ENCODE results near the gene UBE2G2. TPM values are rescaled to one million over a fixed set of nuclear protein-coding genes. Genes with fewer than 3 reads are reported as not detected.

UBE2G2 gene
- total and polyA plus RNA-seq, 2 of the 4 experiments (the other 2 are of a cell fraction) = 65.4 to 91.7 TPM

- H3K56ac ChIP-seq (ENCODE audit: extremely low read depth, insufficient read depth, low read length) = no peak overlapping the region
- peaks cover 36 to 41% of the 10 kb centered on the region in 2 experiments for H3K79me1 ChIP-seq (ENCODE audit: low read depth in 1 of 2, low read length in 2 of 2)
- DNase-seq = no peak
- H3K27ac ChIP-seq (ENCODE audit: insufficient read depth, low read length) = no peak overlapping the region
- WGBS, 2 experiments (ENCODE audit: extremely low coverage in 2 of 2, insufficient read length in 1 of 2) = no CpG with 5 or more reads among the region's 12 CpGs
- no peak overlapping the region for H3K4me2 ChIP-seq (ENCODE audit: low read depth, low read length)
- TF ChIP-seq, protein P1, sequence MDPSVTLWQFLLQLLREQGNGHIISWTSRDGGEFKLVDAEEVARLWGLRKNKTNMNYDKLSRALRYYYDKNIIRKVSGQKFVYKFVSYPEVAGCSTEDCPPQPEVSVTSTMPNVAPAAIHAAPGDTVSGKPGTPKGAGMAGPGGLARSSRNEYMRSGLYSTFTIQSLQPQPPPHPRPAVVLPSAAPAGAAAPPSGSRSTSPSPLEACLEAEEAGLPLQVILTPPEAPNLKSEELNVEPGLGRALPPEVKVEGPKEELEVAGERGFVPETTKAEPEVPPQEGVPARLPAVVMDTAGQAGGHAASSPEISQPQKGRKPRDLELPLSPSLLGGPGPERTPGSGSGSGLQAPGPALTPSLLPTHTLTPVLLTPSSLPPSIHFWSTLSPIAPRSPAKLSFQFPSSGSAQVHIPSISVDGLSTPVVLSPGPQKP (IDR thresholded peaks at IDR 0.05; ENCODE audit: borderline replicate concordance, low read depth, low read length) = no peak
- TF ChIP-seq USF2 (IDR thresholded peaks at IDR 0.05; ENCODE audit: low read depth, low read length) (no peak), MXI1 (IDR thresholded peaks at IDR 0.05; ENCODE audit: borderline replicate concordance, low read depth, low read length) (no peak), CTCF (conservative IDR thresholded peaks at IDR 0.05; ENCODE audit: low read depth, low read length) (no peak), RFX5 (IDR thresholded peaks at IDR 0.05; ENCODE audit: low read depth, low read length) (no peak), CHD1 (IDR thresholded peaks at IDR 0.05; ENCODE audit: low read depth, low read length) (no peak), NFE2L2 (IDR thresholded peaks at IDR 0.05; ENCODE audit: low read depth, low read length) (no peak), FOS (IDR thresholded peaks at IDR 0.05; ENCODE audit: low read depth, low read length) (no peak), CEBPB (IDR thresholded peaks at IDR 0.05; ENCODE audit: low read depth, low read length) (no peak), MAZ (IDR thresholded peaks at IDR 0.05; ENCODE audit: borderline replicate concordance, low read depth, low read length) (no peak), BHLHE40 (IDR thresholded peaks at IDR 0.05; ENCODE audit: low read depth, low read length) (no peak), RCOR1 (IDR thresholded peaks at IDR 0.05; ENCODE audit: insufficient replicate concordance, low read length) (no peak), RAD21 (IDR thresholded peaks at IDR 0.05; ENCODE audit: low read length) (no peak), SMC3 (IDR thresholded peaks at IDR 0.05; ENCODE audit: low read depth, low read length) (no peak), POLR2A (IDR thresholded peaks at IDR 0.05; ENCODE audit: low read depth, low read length) (no peak), MAFK (IDR thresholded peaks at IDR 0.05; ENCODE audit: low read depth, low read length) (no peak)
- H3K18ac ChIP-seq (ENCODE audit: low read depth, low read length) = no peak overlapping the region
- CTCF ChIA-PET = no interaction called here
- H2AFZ ChIP-seq (replicated peaks; ENCODE audit: low read length, poor library complexity) = no peak overlapping the region
- H2BK120ac ChIP-seq (ENCODE audit: low read depth, low read length) = no peak overlapping the region
- H4K8ac ChIP-seq (ENCODE audit: low read depth in 2 of 2, low read length in 2 of 2) = no peak overlapping the region
- POLR2A ChIA-PET (ENCODE audit: unreplicated experiment) = no interaction called here
- H3K4me3 ChIP-seq (ENCODE audit: insufficient read depth, low read depth, low read length) = no peak overlapping the region
- H2AK9ac ChIP-seq (replicated peaks; ENCODE audit: low read depth, low read length, poor library complexity) = no peak overlapping the region
- H3K9me3 ChIP-seq (ENCODE audit: control insufficient read depth, insufficient read depth, low read length) = no peaks in the 10 kb centered on the region
- in situ Hi-C loops (cut with MboI; ENCODE audit: low sequenced_read_pairs) (no loop called here), dilution Hi-C loops (cut with HindIII; ENCODE audit: low sequenced_read_pairs, unreplicated experiment) (no loop called here), intact Hi-C loops (cut with micrococcal nuclease) (no loop called here)
- H4K20me1 ChIP-seq (ENCODE audit: insufficient read depth, low read length) = peaks cover 21% of the 10 kb centered on the region
- H3K4ac ChIP-seq (ENCODE audit: low read depth, low read length) = no peak overlapping the region
- H3K14ac ChIP-seq (replicated peaks; ENCODE audit: low read depth, low read length) = no peak overlapping the region
- H2BK5ac ChIP-seq (ENCODE audit: low read depth, low read length, poor library complexity, severe bottlenecking) = no peak overlapping the region
- H3K23ac ChIP-seq (ENCODE audit: low read depth, low read length) = no peak overlapping the region
- peaks cover 42% of the 10 kb centered on the region for H3K36me3 ChIP-seq (ENCODE audit: control insufficient read depth, insufficient read depth, low read length)
- TSS peak; percentile 84 for BruUV-seq (replicated peaks)
- ATAC-seq (ENCODE audit: low read depth) = no peak
- H3K9ac ChIP-seq (ENCODE audit: low read depth, low read length) = no peak overlapping the region
- no peak overlapping the region for H2BK20ac ChIP-seq (ENCODE audit: low read depth, low read length)
- peaks cover 2% of the 10 kb centered on the region; the same call in 1 of the 2 replicates for H3K4me1 ChIP-seq (ENCODE audit: control insufficient read depth, insufficient read depth, low read length)
- H2AK5ac ChIP-seq (ENCODE audit: low read depth, low read length) = no peak overlapping the region
- no peak overlapping the region for H4K91ac ChIP-seq (ENCODE audit: insufficient read depth, low read depth, low read length)
- H4K5ac ChIP-seq (ENCODE audit: low read depth, low read length) = no peak overlapping the region
- H3K9me1 ChIP-seq (ENCODE audit: insufficient read depth, low read length) = peaks cover 13% of the 10 kb centered on the region; the same call in 1 of the 2 replicates
- H2BK15ac ChIP-seq (ENCODE audit: low read depth, low read length) = no peak overlapping the region
- no peaks in the 10 kb centered on the region; the same call in 1 of the 2 replicates for H3K27me3 ChIP-seq (ENCODE audit: control insufficient read depth, insufficient read depth, low read length)
These were observed 48.1 kb upstream of the UBE2G2 start for GRCh38 chr21:44849616-44850130.
